WERI-Rb-1 (cell line): Measurements from ENCODE around the gene ASPHD2.
A peak's percentile ranks its signal among the peaks of the same experiment; 100 is the strongest.

Experiments
- DNase-seq: peaks from one replicate; pipeline ENCODE4 v3.0.0-alpha.2; 2020
- H3K27ac ChIP-seq: fragments of 250-450 bp; sonication (Bioruptor Pico); 2 replicates; pipeline ENCODE4 v1.5.1; 2020; ENCODE audit warnings: mild to moderate bottlenecking, moderate library complexity
- H3K27me3 ChIP-seq: fragments of 250-450 bp; sonication (Bioruptor Pico); 2 replicates; pipeline ENCODE4 v1.5.1; 2021; ENCODE audit warnings: mild to moderate bottlenecking, low read depth, moderate library complexity; ENCODE audit not compliant: insufficient read depth, severe bottlenecking
- H3K36me3 ChIP-seq: fragments of 250-450 bp; sonication (Bioruptor Pico); 2 replicates; pipeline ENCODE4 v1.5.1; 2020; ENCODE audit warnings: mild to moderate bottlenecking, moderate library complexity
- H3K4me3 ChIP-seq: 2 replicates; pipeline ENCODE4 v1.5.1; 2011; ENCODE audit warnings: low read depth, mild to moderate bottlenecking, control low read depth, low read length
- H3K9me3 ChIP-seq: fragments of 250-450 bp; sonication (Bioruptor Pico); 2 replicates; pipeline ENCODE4 v1.5.1; 2021; ENCODE audit warnings: mild to moderate bottlenecking, moderate library complexity; ENCODE audit not compliant: severe bottlenecking
- CTCF ChIP-seq: IDR thresholded peaks from 2 replicates; pipeline ENCODE4 v1.5.1; 2011; ENCODE audit warnings: low read depth, mild to moderate bottlenecking, control low read depth, inconsistent platforms, low read length

The ASPHD2 gene

GRCh38 chr22:26446808-26447515 lies 17.9 kb downstream of the ASPHD2 start:
- no peak for DNase-seq
- Histone ChIP-seq H3K9me3 (no peaks in the 10 kb centered on the region), H3K36me3 (peaks cover 27% of the 10 kb centered on the region), H3K4me3 (no peak overlapping the region; the same call in 1 of the 2 replicates), H3K27me3 (no peaks in the 10 kb centered on the region), H3K27ac (peak overlapping the region; percentile 86)
- no peak for TF ChIP-seq CTCF

- peak; percentile 48 for DNase-seq
- no peaks in the 10 kb centered on the region for H3K9me3 ChIP-seq
- no peak for TF ChIP-seq CTCF
- no peaks in the 10 kb centered on the region for H3K27me3 ChIP-seq
- H3K27ac ChIP-seq = peak overlapping the region; percentile 86
- no peak overlapping the region for H3K4me3 ChIP-seq
- H3K36me3 ChIP-seq = peaks cover 24% of the 10 kb centered on the region
Observed at GRCh38 chr22:26447584-26448329, 18.7 kb downstream of the ASPHD2 start.

- no peak for TF ChIP-seq CTCF
- Histone ChIP-seq H3K36me3 (peaks cover 28% of the 10 kb centered on the region), H3K9me3 (no peaks in the 10 kb centered on the region), H3K27ac (peak overlapping the region; percentile 86), H3K27me3 (no peaks in the 10 kb centered on the region), H3K4me3 (no peak overlapping the region)
- DNase-seq = no peak
Observed at GRCh38 chr22:26448334-26448733, 19.3 kb downstream of the ASPHD2 start.

GRCh38 chr22:26448941-26449340 lies 19.9 kb downstream of the ASPHD2 start:
- H3K9me3 ChIP-seq = no peaks in the 10 kb centered on the region
- peaks cover 29% of the 10 kb centered on the region for H3K36me3 ChIP-seq
- H3K27me3 ChIP-seq = no peaks in the 10 kb centered on the region
- DNase-seq = no peak
- peak overlapping the region; percentile 86 for H3K27ac ChIP-seq
- no peak for TF ChIP-seq CTCF
- H3K4me3 ChIP-seq = no peak overlapping the region

- DNase-seq = peak; percentile 60
- H3K4me3 ChIP-seq = no peak overlapping the region
- no peak for TF ChIP-seq CTCF
Observed at GRCh38 chr22:26450453-26451185, 21.6 kb downstream of the ASPHD2 start.

More at GRCh38 chr22:26450453-26451185, 21.6 kb downstream of the ASPHD2 start:
- H3K36me3 ChIP-seq = peaks cover 25% of the 10 kb centered on the region
- H3K9me3 ChIP-seq = no peaks in the 10 kb centered on the region
- no peaks in the 10 kb centered on the region for H3K27me3 ChIP-seq
- H3K27ac ChIP-seq = peak overlapping the region; percentile 65
